Superior temporal gyrus (tissue), 1 donor: ENCODE results near the gene CASKIN1.
A peak's percentile ranks its signal among the peaks of the same experiment; 100 is the strongest.

Experiments
- DNase-seq: peaks from one replicate; pipeline ENCODE4 v3.0.0-alpha.2; 2016; ENCODE audit errors: extremely low spot score

The CASKIN1 gene

GRCh38 chr16:2190659-2191445 is 5.6 kb downstream of the CASKIN1 start:
- DNase-seq: peak; percentile 41

GRCh38 chr16:2190002-2190658 is 6.3 kb downstream of the CASKIN1 start:
- no peak for DNase-seq

DNA sequence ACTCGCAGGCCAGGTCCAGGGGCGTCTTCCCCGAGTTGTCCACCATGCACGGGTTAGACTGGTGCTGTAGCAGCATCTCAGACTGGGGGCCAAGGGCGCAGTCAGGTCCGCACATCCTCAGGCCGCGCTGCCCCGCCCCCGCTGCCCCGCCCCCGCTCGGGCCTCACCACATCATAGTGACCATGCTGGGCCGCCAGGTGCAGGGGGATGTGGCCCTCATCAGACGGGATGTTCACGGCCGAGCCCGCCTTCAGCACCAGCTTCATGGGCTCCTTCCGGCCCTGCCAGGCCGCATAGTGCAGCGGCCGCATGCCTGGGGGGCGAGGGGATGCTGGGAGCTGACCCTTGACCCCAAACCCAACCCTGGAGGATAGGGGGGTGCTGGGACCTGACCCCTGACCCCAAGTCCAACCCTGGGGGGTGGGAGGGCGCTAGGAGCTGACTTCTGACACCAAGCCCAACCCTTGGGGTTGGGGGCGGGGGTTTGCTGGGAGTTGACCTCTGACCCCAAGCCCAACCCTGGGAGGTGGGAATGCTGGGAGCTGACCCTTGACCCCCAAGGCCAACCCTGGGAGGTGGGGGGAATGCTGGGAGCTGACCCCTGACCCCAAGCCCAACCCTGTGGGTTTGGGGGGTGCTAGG is 7.0 kb downstream of the CASKIN1 start:
- DNase-seq: no peak

DNA sequence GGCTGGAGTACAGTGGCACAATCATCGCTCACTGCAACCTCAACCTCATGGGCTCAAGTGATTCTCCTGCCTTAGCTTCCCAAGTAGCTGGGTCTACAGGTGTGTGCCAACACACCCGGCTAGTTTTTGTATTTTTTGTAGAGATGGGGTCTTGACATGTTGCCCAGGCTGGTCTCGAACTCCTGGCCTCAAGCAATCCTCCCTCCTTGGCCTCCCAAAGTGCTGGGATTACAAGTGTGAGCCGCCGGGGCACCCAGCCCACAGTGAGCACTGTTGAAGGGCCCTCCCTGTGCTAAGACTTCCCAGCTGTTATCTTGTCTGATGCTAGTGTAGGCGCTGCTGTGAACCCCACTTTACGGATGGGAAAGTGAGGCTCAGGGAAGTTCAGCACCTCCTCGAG is 8.0 kb downstream of the CASKIN1 start:
- no peak for DNase-seq

GRCh38 chr16:2187212-2187611 is 9.2 kb downstream of the CASKIN1 start:
- DNase-seq: no peak

- no peak for DNase-seq
Measured at GRCh38 chr16:2186505-2186904, 9.9 kb downstream of the CASKIN1 start.

DNA sequence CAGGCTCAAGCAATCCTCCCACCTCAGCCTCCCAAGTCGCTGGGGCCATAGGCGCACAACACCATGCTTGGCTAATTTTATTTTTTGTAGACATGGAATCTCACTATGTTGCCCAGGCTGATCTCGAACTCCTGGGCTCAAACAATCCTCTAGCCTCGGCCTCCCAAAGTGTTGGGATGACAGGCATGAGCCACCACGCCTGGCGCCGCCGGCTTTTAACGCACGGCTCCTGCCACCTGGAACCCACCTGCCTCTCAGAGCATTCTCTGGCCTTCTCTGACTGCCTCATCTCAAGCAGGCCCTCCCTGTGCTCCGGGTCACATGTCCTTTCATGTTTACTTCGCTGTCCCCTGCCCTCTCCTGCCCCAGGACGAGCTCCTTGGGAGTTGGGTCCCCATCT is 10.3 kb downstream of the CASKIN1 start:
- DNase-seq: no peak

DNA sequence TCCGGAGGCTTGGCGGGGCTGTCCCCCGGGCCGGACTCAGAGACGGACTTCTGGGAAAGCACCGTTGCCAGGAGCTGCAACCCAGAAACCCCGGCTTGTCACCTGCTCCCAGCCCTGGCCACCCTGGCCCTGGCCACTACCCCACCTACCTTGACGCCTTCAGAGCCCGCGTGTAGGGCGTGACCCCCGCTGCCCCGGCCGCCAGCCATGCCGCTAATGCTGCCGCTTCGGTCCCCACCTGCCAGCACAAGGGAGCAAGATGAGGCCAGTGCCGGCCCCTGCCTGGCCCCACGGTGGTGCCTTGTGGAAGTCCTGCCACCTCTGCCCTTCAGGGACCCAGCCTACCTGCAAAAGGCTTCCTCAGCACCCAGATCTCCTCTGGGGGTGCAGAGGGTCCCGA is 11.4 kb downstream of the CASKIN1 start:
- DNase-seq: no peak

GRCh38 chr16:2184346-2184745 is 12.1 kb downstream of the CASKIN1 start:
- DNase-seq: no peak

DNA sequence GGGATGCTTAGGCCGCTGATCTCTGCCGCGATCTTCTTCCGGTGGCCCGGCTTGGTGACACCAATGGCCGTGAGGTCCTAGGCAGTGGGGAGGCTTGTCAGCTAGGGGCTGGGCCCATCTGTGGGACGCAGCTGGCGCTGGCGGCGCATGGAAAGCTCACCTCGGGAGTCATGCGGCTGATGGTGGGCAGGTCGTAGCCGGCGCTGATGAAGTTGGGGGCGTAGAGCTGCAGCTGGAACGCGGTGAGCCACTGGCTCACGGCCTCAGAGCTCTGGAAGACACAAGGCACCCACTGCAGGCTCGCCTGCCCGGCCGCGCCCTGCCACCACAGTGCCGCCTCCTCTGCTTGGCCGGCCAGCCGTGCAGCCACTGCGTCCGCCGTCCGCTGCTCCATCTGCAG is 12.7 kb downstream of the CASKIN1 start:
- no peak for DNase-seq

GRCh38 chr16:2181952-2182351 is 14.5 kb downstream of the CASKIN1 start:
- no peak for DNase-seq

GRCh38 chr16:2180962-2181923 is 15.2 kb downstream of the CASKIN1 start:
- DNase-seq: no peak

- DNase-seq: no peak
Measured at GRCh38 chr16:2180461-2180860, 15.9 kb downstream of the CASKIN1 start.

- DNase-seq: no peak
Measured at GRCh38 chr16:2179576-2179975, 16.8 kb downstream of the CASKIN1 start.

GRCh38 chr16:2179107-2179501 is 17.3 kb downstream of the CASKIN1 start:
- no peak for DNase-seq

GRCh38 chr16:2178321-2179106 is 17.9 kb downstream of the CASKIN1 start:
- no peak for DNase-seq

DNA sequence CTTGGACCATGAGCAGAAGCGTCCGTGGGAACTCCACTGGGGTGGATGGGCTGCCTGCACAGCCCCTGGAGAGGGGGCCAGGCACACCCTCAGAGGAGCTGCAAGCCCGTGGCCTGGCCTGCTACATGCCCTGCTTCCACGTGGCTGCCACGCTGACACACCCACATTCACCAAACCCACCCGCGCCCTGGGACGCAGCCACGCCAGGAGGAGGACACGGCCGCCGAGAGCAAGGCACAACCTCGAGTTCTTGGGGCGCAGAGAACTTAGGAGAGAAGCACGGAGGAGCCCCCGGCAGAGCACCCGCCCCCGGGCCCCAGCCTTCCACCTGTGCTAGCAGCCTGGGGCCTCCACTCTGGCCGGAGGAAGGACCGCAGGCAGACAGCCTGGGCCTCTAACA is 18.8 kb downstream of the CASKIN1 start:
- no peak for DNase-seq

GRCh38 chr16:2177101-2177500 is 19.3 kb downstream of the CASKIN1 start:
- no peak for DNase-seq

DNA sequence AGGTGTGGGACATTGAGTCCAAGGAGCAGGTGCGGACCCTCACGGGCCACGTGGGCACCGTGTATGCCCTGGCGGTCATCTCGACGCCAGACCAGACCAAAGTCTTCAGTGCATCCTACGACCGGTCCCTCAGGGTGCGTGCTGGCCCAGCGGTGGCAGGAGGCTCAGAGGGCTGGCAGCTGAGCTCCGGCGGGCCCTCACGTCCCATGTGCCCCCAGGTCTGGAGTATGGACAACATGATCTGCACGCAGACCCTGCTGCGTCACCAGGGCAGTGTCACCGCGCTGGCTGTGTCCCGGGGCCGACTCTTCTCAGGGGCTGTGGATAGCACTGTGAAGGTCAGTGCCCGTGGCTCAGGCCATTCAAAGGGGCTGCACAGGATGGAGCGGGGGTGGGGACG is 20.4 kb downstream of the CASKIN1 start:
- DNase-seq: no peak

- DNase-seq: no peak
Measured at GRCh38 chr16:2175454-2175853, 21.0 kb downstream of the CASKIN1 start.
